Measurements from ENCODE around the gene ZMYM4.
"Not testable (repeated sequence)": the region's sequence is repeated elsewhere in the genome, so short reads cannot be mapped to it uniquely, and the experiment has no call there.

Gene ZMYM4

GRCh38 chr1:35268282-35269200 is at the start of gene ZMYM4:
TSS of gene ZMYM4 (plus strand) at chr1:35268709. CDS start at chr1:35269047, 338 bp downstream.
- H3K4me3 ChIP-seq (ENCODE audit: low read length) = peak within 1 kb of the TSS; percentile 89
- H3K36me3 ChIP-seq (ENCODE audit: control insufficient read depth, low read depth, low read length) = no peaks in the 10 kb centered on the region
- peaks cover 11% of the 10 kb centered on the region for H3K4me1 ChIP-seq (ENCODE audit: control insufficient read depth, low read depth, low read length)
- peak within 1 kb of the TSS; percentile 87 for H3K9ac ChIP-seq (ENCODE audit: low read length)
- H3K27me3 ChIP-seq (ENCODE audit: control insufficient read depth, insufficient read depth, low read length) = no peaks in the 10 kb centered on the region
- peak within 1 kb of the TSS; percentile 74 for H3K27ac ChIP-seq (ENCODE audit: low read length)
- H3K9me3 ChIP-seq (ENCODE audit: control insufficient read depth, low read depth, low read length) = no peaks in the 10 kb centered on the region

GRCh38 chr1:35220976-35221375 is 47.5 kb upstream of the ZMYM4 start:
- Histone ChIP-seq H3K9me3 (ENCODE audit: control insufficient read depth, low read depth, low read length) (no peaks in the 10 kb centered on the region), H3K27ac (ENCODE audit: low read length) (no peak overlapping the region), H3K4me1 (ENCODE audit: control insufficient read depth, low read depth, low read length) (peaks cover 11% of the 10 kb centered on the region), H3K4me3 (ENCODE audit: low read length) (no peak overlapping the region), H3K9ac (ENCODE audit: low read length) (no peak overlapping the region), H3K27me3 (ENCODE audit: control insufficient read depth, insufficient read depth, low read length) (no peaks in the 10 kb centered on the region), H3K36me3 (ENCODE audit: control insufficient read depth, low read depth, low read length) (no peaks in the 10 kb centered on the region)

- Histone ChIP-seq H3K36me3 (ENCODE audit: control insufficient read depth, low read depth, low read length) (no peaks in the 10 kb centered on the region), H3K4me3 (ENCODE audit: low read length) (no peak overlapping the region), H3K27me3 (ENCODE audit: control insufficient read depth, insufficient read depth, low read length) (no peaks in the 10 kb centered on the region), H3K27ac (ENCODE audit: low read length) (no peak overlapping the region), H3K9me3 (ENCODE audit: control insufficient read depth, low read depth, low read length) (no peaks in the 10 kb centered on the region), H3K4me1 (ENCODE audit: control insufficient read depth, low read depth, low read length) (peaks cover 11% of the 10 kb centered on the region), H3K9ac (ENCODE audit: low read length) (no peak overlapping the region)
These were observed 46.0 kb upstream of the ZMYM4 start for GRCh38 chr1:35222322-35223083.

- Histone ChIP-seq H3K4me1 (ENCODE audit: control insufficient read depth, low read depth, low read length) (peaks cover 11% of the 10 kb centered on the region), H3K36me3 (ENCODE audit: control insufficient read depth, low read depth, low read length) (no peaks in the 10 kb centered on the region), H3K9me3 (ENCODE audit: control insufficient read depth, low read depth, low read length) (no peaks in the 10 kb centered on the region), H3K27ac (ENCODE audit: low read length) (no peak overlapping the region), H3K4me3 (ENCODE audit: low read length) (no peak overlapping the region), H3K9ac (ENCODE audit: low read length) (no peak overlapping the region), H3K27me3 (ENCODE audit: control insufficient read depth, insufficient read depth, low read length) (no peaks in the 10 kb centered on the region)
These were observed 45.4 kb upstream of the ZMYM4 start for GRCh38 chr1:35223084-35223630.

GRCh38 chr1:35226546-35226945 is 42.0 kb upstream of the ZMYM4 start:
- Histone ChIP-seq H3K27ac (ENCODE audit: low read length) (no peak overlapping the region), H3K27me3 (ENCODE audit: control insufficient read depth, insufficient read depth, low read length) (no peaks in the 10 kb centered on the region), H3K4me3 (ENCODE audit: low read length) (no peak overlapping the region), H3K4me1 (ENCODE audit: control insufficient read depth, low read depth, low read length) (peaks cover 6% of the 10 kb centered on the region), H3K9ac (ENCODE audit: low read length) (no peak overlapping the region), H3K9me3 (ENCODE audit: control insufficient read depth, low read depth, low read length) (no peaks in the 10 kb centered on the region), H3K36me3 (ENCODE audit: control insufficient read depth, low read depth, low read length) (no peaks in the 10 kb centered on the region)

- H3K27ac ChIP-seq (ENCODE audit: low read length) = no peak overlapping the region
- H3K9ac ChIP-seq (ENCODE audit: low read length) = no peak overlapping the region
- H3K36me3 ChIP-seq (ENCODE audit: control insufficient read depth, low read depth, low read length) = no peaks in the 10 kb centered on the region
- H3K4me3 ChIP-seq (ENCODE audit: low read length) = no peak overlapping the region
- no peaks in the 10 kb centered on the region for H3K9me3 ChIP-seq (ENCODE audit: control insufficient read depth, low read depth, low read length)
- no peaks in the 10 kb centered on the region for H3K4me1 ChIP-seq (ENCODE audit: control insufficient read depth, low read depth, low read length)
- H3K27me3 ChIP-seq (ENCODE audit: control insufficient read depth, insufficient read depth, low read length) = no peaks in the 10 kb centered on the region
These were observed 38.7 kb upstream of the ZMYM4 start for GRCh38 chr1:35229587-35230360.

- Histone ChIP-seq H3K4me1 (ENCODE audit: control insufficient read depth, low read depth, low read length) (no peaks in the 10 kb centered on the region), H3K36me3 (ENCODE audit: control insufficient read depth, low read depth, low read length) (no peaks in the 10 kb centered on the region), H3K4me3 (ENCODE audit: low read length) (no peak overlapping the region), H3K9ac (ENCODE audit: low read length) (no peak overlapping the region), H3K27me3 (ENCODE audit: control insufficient read depth, insufficient read depth, low read length) (no peaks in the 10 kb centered on the region), H3K9me3 (ENCODE audit: control insufficient read depth, low read depth, low read length) (no peaks in the 10 kb centered on the region), H3K27ac (ENCODE audit: low read length) (no peak overlapping the region)
These were observed 37.2 kb upstream of the ZMYM4 start for GRCh38 chr1:35231287-35231686.

GRCh38 chr1:35236772-35237171 is 31.7 kb upstream of the ZMYM4 start:
- H3K27me3 ChIP-seq (ENCODE audit: control insufficient read depth, insufficient read depth, low read length); H3K4me1 ChIP-seq (ENCODE audit: control insufficient read depth, low read depth, low read length); H3K36me3 ChIP-seq (ENCODE audit: control insufficient read depth, low read depth, low read length); H3K4me3 ChIP-seq (ENCODE audit: low read length); H3K27ac ChIP-seq (ENCODE audit: low read length); H3K9me3 ChIP-seq (ENCODE audit: control insufficient read depth, low read depth, low read length); H3K9ac ChIP-seq (ENCODE audit: low read length): not testable (repeated sequence)

- no peaks in the 10 kb centered on the region for H3K4me1 ChIP-seq (ENCODE audit: control insufficient read depth, low read depth, low read length)
- H3K27me3 ChIP-seq (ENCODE audit: control insufficient read depth, insufficient read depth, low read length) = no peaks in the 10 kb centered on the region
- no peaks in the 10 kb centered on the region for H3K9me3 ChIP-seq (ENCODE audit: control insufficient read depth, low read depth, low read length)
- no peak overlapping the region for H3K9ac ChIP-seq (ENCODE audit: low read length)
- no peak overlapping the region for H3K27ac ChIP-seq (ENCODE audit: low read length)
- H3K36me3 ChIP-seq (ENCODE audit: control insufficient read depth, low read depth, low read length) = no peaks in the 10 kb centered on the region
- H3K4me3 ChIP-seq (ENCODE audit: low read length) = no peak overlapping the region
These were observed 24.8 kb upstream of the ZMYM4 start for GRCh38 chr1:35243691-35244090.

GRCh38 chr1:35247256-35247655 is 21.3 kb upstream of the ZMYM4 start:
- no peaks in the 10 kb centered on the region for H3K36me3 ChIP-seq (ENCODE audit: control insufficient read depth, low read depth, low read length)
- no peak overlapping the region for H3K4me3 ChIP-seq (ENCODE audit: low read length)
- H3K9ac ChIP-seq (ENCODE audit: low read length) = no peak overlapping the region
- H3K27ac ChIP-seq (ENCODE audit: low read length) = no peak overlapping the region
- H3K27me3 ChIP-seq (ENCODE audit: control insufficient read depth, insufficient read depth, low read length) = no peaks in the 10 kb centered on the region
- no peaks in the 10 kb centered on the region for H3K4me1 ChIP-seq (ENCODE audit: control insufficient read depth, low read depth, low read length)
- no peaks in the 10 kb centered on the region for H3K9me3 ChIP-seq (ENCODE audit: control insufficient read depth, low read depth, low read length)

- H3K36me3 ChIP-seq (ENCODE audit: control insufficient read depth, low read depth, low read length) = no peaks in the 10 kb centered on the region
- H3K4me1 ChIP-seq (ENCODE audit: control insufficient read depth, low read depth, low read length) = no peaks in the 10 kb centered on the region
- H3K27me3 ChIP-seq (ENCODE audit: control insufficient read depth, insufficient read depth, low read length) = no peaks in the 10 kb centered on the region
- H3K4me3 ChIP-seq (ENCODE audit: low read length) = no peak overlapping the region
- no peak overlapping the region for H3K27ac ChIP-seq (ENCODE audit: low read length)
- H3K9ac ChIP-seq (ENCODE audit: low read length) = no peak overlapping the region
- no peaks in the 10 kb centered on the region for H3K9me3 ChIP-seq (ENCODE audit: control insufficient read depth, low read depth, low read length)
These were observed 14.6 kb upstream of the ZMYM4 start for GRCh38 chr1:35253941-35254340.
